SK-N-SH treated with all-trans-retinoic acid at 6 μM for 48 hours (cell line): ENCODE data around the gene ZNF12.

Experiments used
- ATAC-seq: fragments of 200-7000 bp; cut with Tn5 transposase; 3 replicates; pipeline ENCODE4 v1.9.1; 2020; ENCODE audit warnings: mild to moderate bottlenecking, moderate library complexity
- ARNTL ChIP-seq: fragments of 450-650 bp; formaldehyde crosslinking; IDR thresholded peaks from 2 replicates; pipeline ENCODE4 v1.5.0; 2020; ENCODE audit warnings: low read depth, mild to moderate bottlenecking, moderate library complexity, borderline replicate concordance
- BACH2 ChIP-seq: fragments of 250-450 bp; sonication (Bioruptor Pico); IDR thresholded peaks from 2 replicates; pipeline ENCODE4 v1.9.0; 2021; ENCODE audit warnings: mild to moderate bottlenecking, borderline replicate concordance
- CSDC2 ChIP-seq: fragments of 250-450 bp; sonication (Bioruptor Pico); IDR thresholded peaks from 2 replicates; pipeline ENCODE4 v1.5.0; 2020; ENCODE audit warnings: mild to moderate bottlenecking, moderate library complexity
- ESRRG ChIP-seq: fragments of 250-450 bp; sonication (Bioruptor Pico); IDR thresholded peaks from 2 replicates; pipeline ENCODE4 v1.6.1; 2021; ENCODE audit warnings: mild to moderate bottlenecking
- GLIS3 ChIP-seq: fragments of 250-450 bp; sonication (Bioruptor Pico); IDR thresholded peaks from 2 replicates; pipeline ENCODE4 v1.5.0; 2020; ENCODE audit warnings: mild to moderate bottlenecking, moderate library complexity
- ISL1 ChIP-seq: fragments of 250-450 bp; sonication (Bioruptor Pico); IDR thresholded peaks from 2 replicates; pipeline ENCODE4 v2.1.2; 2022; ENCODE audit warnings: mild to moderate bottlenecking, moderate library complexity
- OSR1 ChIP-seq: fragments of 250-450 bp; sonication (Bioruptor Pico); IDR thresholded peaks from 2 replicates; pipeline ENCODE4 v1.8.0; 2022; ENCODE audit warnings: moderate library complexity, mild to moderate bottlenecking, inconsistent platforms
- POU6F1 ChIP-seq: fragments of 250-450 bp; sonication (Bioruptor Pico); IDR thresholded peaks from 2 replicates; pipeline ENCODE4 v1.8.0; 2021; ENCODE audit warnings: low read depth, mild to moderate bottlenecking, moderate library complexity, borderline replicate concordance
- PPARA ChIP-seq: fragments of 250-450 bp; sonication (Bioruptor Pico); IDR thresholded peaks from 2 replicates; pipeline ENCODE4 v1.5.0; 2020; ENCODE audit warnings: mild to moderate bottlenecking, borderline replicate concordance
- RARB ChIP-seq: fragments of 250-450 bp; sonication (Bioruptor Pico); IDR thresholded peaks from 2 replicates; pipeline ENCODE4 v1.8.0; 2021; ENCODE audit warnings: mild to moderate bottlenecking, moderate library complexity
- SNAI2 ChIP-seq: fragments of 250-450 bp; sonication (Bioruptor Pico); IDR thresholded peaks from 2 replicates; pipeline ENCODE4 v1.5.0; 2020; ENCODE audit warnings: mild to moderate bottlenecking, moderate library complexity
- TCF4 ChIP-seq: fragments of 250-450 bp; sonication (Bioruptor Pico); IDR thresholded peaks from 2 replicates; pipeline ENCODE4 v1.8.0; 2021; ENCODE audit warnings: mild to moderate bottlenecking, moderate library complexity, borderline replicate concordance
- TOX ChIP-seq: fragments of 250-450 bp; sonication (Bioruptor Pico); IDR thresholded peaks from 2 replicates; pipeline ENCODE4 v1.8.0; 2021; ENCODE audit warnings: mild to moderate bottlenecking, moderate library complexity, borderline replicate concordance
- TSHZ2 ChIP-seq: fragments of 250-450 bp; sonication (Bioruptor Pico); IDR thresholded peaks from 2 replicates; pipeline ENCODE4 v1.5.0; 2020; ENCODE audit warnings: mild to moderate bottlenecking, moderate library complexity
- ZC3H10 ChIP-seq: fragments of 250-450 bp; sonication (Bioruptor Pico); IDR thresholded peaks from 2 replicates; pipeline ENCODE4 v1.5.1; 2021; ENCODE audit warnings: mild to moderate bottlenecking, moderate library complexity
- ZFP3 ChIP-seq: fragments of 250-450 bp; sonication (Bioruptor Pico); IDR thresholded peaks from 2 replicates; pipeline ENCODE4 v1.5.0; 2020; ENCODE audit warnings: mild to moderate bottlenecking, moderate library complexity
- ZFP30 ChIP-seq: fragments of 450-650 bp; formaldehyde crosslinking; IDR thresholded peaks from 2 replicates; pipeline ENCODE4 v1.5.0; 2022; ENCODE audit warnings: mild to moderate bottlenecking, moderate library complexity
- ZNF70 ChIP-seq: fragments of 450-650 bp; formaldehyde crosslinking; IDR thresholded peaks from 2 replicates; pipeline ENCODE4 v1.5.0; 2020; ENCODE audit warnings: mild to moderate bottlenecking, moderate library complexity
- ZNF8 ChIP-seq: fragments of 450-650 bp; formaldehyde crosslinking; IDR thresholded peaks from 2 replicates; pipeline ENCODE4 v1.5.0; 2020; ENCODE audit warnings: mild to moderate bottlenecking, moderate library complexity
- TF ChIP-seq, protein P1 (sequence below): fragments of 250-450 bp; sonication (Bioruptor Pico); IDR thresholded peaks from 2 replicates; pipeline ENCODE4 v1.8.0; 2020; ENCODE audit warnings: mild to moderate bottlenecking, moderate library complexity, borderline replicate concordance
- TF ChIP-seq, protein P2 (sequence below): fragments of 250-450 bp; sonication (Bioruptor Pico); IDR thresholded peaks from 2 replicates; pipeline ENCODE4 v1.5.1; 2020; ENCODE audit warnings: low read depth, mild to moderate bottlenecking, moderate library complexity
- TF ChIP-seq, protein P3 (sequence below): fragments of 250-450 bp; sonication (Bioruptor Pico); IDR thresholded peaks from 2 replicates; pipeline ENCODE4 v1.5.1; 2021; ENCODE audit warnings: mild to moderate bottlenecking, moderate library complexity

The ZNF12 gene

GRCh38 chr7:6650086-6650485 is 56.7 kb downstream of the ZNF12 start:
- no peak for ATAC-seq
- TF ChIP-seq PPARA, result no peak
- TF ChIP-seq CSDC2, result no peak
- TF ChIP-seq SNAI2 (CRISPR knock-in tag), result no peak
- TF ChIP-seq POU6F1 (CRISPR knock-in tag), result no peak
- TF ChIP-seq ISL1 (CRISPR knock-in tag), result no peak
- TF ChIP-seq, protein P1, sequence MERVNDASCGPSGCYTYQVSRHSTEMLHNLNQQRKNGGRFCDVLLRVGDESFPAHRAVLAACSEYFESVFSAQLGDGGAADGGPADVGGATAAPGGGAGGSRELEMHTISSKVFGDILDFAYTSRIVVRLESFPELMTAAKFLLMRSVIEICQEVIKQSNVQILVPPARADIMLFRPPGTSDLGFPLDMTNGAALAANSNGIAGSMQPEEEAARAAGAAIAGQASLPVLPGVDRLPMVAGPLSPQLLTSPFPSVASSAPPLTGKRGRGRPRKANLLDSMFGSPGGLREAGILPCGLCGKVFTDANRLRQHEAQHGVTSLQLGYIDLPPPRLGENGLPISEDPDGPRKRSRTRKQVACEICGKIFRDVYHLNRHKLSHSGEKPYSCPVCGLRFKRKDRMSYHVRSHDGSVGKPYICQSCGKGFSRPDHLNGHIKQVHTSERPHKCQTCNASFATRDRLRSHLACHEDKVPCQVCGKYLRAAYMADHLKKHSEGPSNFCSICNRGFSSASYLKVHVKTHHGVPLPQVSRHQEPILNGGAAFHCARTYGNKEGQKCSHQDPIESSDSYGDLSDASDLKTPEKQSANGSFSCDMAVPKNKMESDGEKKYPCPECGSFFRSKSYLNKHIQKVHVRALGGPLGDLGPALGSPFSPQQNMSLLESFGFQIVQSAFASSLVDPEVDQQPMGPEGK, result no peak
- TF ChIP-seq, protein P2, sequence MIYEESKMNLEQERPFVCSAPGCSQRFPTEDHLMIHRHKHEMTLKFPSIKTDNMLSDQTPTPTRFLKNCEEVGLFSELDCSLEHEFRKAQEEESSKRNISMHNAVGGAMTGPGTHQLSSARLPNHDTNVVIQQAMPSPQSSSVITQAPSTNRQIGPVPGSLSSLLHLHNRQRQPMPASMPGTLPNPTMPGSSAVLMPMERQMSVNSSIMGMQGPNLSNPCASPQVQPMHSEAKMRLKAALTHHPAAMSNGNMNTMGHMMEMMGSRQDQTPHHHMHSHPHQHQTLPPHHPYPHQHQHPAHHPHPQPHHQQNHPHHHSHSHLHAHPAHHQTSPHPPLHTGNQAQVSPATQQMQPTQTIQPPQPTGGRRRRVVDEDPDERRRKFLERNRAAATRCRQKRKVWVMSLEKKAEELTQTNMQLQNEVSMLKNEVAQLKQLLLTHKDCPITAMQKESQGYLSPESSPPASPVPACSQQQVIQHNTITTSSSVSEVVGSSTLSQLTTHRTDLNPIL (CRISPR knock-in tag), result no peak
- TF ChIP-seq BACH2, result no peak
- TF ChIP-seq ZFP3 (CRISPR knock-in tag), result no peak
- no peak for TF ChIP-seq ZNF8 (CRISPR knock-in tag)
- no peak for TF ChIP-seq ZC3H10 (CRISPR knock-in tag)
- no peak for TF ChIP-seq GLIS3 (CRISPR knock-in tag)
- TF ChIP-seq ZNF70, result no peak
- no peak for TF ChIP-seq RARB (CRISPR knock-in tag)
- no peak for TF ChIP-seq TOX (CRISPR knock-in tag)
- TF ChIP-seq OSR1 (CRISPR knock-in tag), result no peak
- no peak for TF ChIP-seq ESRRG (CRISPR knock-in tag)
- TF ChIP-seq, protein P3, sequence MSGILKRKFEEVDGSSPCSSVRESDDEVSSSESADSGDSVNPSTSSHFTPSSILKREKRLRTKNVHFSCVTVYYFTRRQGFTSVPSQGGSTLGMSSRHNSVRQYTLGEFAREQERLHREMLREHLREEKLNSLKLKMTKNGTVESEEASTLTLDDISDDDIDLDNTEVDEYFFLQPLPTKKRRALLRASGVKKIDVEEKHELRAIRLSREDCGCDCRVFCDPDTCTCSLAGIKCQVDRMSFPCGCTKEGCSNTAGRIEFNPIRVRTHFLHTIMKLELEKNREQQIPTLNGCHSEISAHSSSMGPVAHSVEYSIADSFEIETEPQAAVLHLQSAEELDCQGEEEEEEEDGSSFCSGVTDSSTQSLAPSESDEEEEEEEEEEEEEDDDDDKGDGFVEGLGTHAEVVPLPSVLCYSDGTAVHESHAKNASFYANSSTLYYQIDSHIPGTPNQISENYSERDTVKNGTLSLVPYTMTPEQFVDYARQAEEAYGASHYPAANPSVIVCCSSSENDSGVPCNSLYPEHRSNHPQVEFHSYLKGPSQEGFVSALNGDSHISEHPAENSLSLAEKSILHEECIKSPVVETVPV (CRISPR knock-in tag), result no peak
- TF ChIP-seq TCF4 (CRISPR knock-in tag), result no peak

DNA sequence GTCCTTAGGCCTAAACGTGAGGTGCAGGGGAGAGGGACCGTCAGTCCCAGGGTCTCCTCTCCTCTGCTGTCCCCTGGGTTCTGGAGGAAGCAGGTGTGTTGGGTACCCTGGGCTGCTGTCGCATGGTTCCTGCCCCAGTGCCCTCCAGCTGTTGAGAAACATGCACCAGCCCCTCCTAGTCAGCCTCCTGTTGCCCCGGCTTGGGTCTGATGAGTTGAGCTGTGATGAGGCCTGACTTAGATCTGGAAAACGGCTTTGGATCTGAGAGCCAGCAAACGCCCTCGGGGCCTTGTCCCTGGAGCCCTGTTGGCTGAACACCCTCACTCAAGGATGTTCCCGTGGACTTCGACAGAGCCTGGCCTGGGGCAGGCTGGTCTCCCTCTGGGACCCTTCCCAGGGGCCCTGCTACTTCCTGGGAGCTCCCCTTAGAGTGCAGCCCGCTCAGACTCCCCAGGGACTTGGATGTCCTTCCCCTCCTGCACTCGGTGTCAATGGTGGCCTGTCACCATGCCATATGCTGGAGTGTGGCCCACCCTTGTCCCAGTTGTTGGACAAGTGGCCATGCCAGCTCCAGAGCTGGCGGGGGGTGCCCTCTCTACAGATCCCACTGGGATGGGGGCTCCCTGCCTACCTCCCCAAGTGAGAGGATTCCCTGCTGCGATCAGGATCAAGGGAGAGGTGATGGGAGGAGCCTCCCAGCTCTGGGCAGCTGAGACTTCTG is 57.3 kb downstream of the ZNF12 start:
- no peak for ATAC-seq
- no peak for TF ChIP-seq ARNTL (CRISPR knock-in tag)
- no peak for TF ChIP-seq ZFP30 (CRISPR knock-in tag)
- TF ChIP-seq BACH2, result no peak
- no peak for TF ChIP-seq ZC3H10 (CRISPR knock-in tag)
- TF ChIP-seq TSHZ2 (CRISPR knock-in tag), result no peak
- no peak for TF ChIP-seq POU6F1 (CRISPR knock-in tag)
- no peak for TF ChIP-seq RARB (CRISPR knock-in tag)
- no peak for TF ChIP-seq PPARA
- no peak for TF ChIP-seq ZNF70
